Prostate gland (tissue), 2 donors: Measurements from ENCODE around the gene BFSP1.

Experiments
- CTCF ChIP-seq, 4 experiments: fragments of 200-600 bp in 2 of 4; fragments of 450-650 bp in 2 of 4; sonication (generic) in 2 of 4; IDR thresholded peaks; 1 replicate in 3 of 4; 2 replicates in 1 of 4; pipeline ENCODE4 v1.5.1; 2016 to 2019; ENCODE audit warnings: antibody characterized with exemption in 4 of 4, mild to moderate bottlenecking in 2 of 4, moderate library complexity in 2 of 4
- POLR2AphosphoS5 ChIP-seq: sonication (generic); formaldehyde crosslinking; IDR thresholded peaks from one replicate; pipeline ENCODE4 v1.6.1; 2017; ENCODE audit warnings: antibody characterized with exemption

GRCh38 chr20:17461941-17462340 is 69.2 kb downstream of the BFSP1 start:
- TF ChIP-seq CTCF (IDR thresholded peaks at IDR 0.05) (no peak), POLR2AphosphoS5 (no peak)
